Hematopoietic multipotent progenitor cell treated with erythropoietin and hydrocortisone succinate and interleukin-3 and kit ligand, for 8 days (in vitro differentiated cells): Measurements from ENCODE around the gene C4orf36.

Experiments used
- DNase-seq: peaks from one replicate; pipeline ENCODE4 v3.0.0-alpha.2; 2015

The C4orf36 gene

GRCh38 chr4:86853209-86853608 is 39.0 kb downstream of the C4orf36 start:
- DNase-seq = no peak

GRCh38 chr4:86848732-86849619 is 43.2 kb downstream of the C4orf36 start, which contains the start of gene SLC10A6:
Gene SLC10A6 (minus strand): TSS chr4:86849384. CDS start chr4:86849115, 269 bp downstream.
- no peak for DNase-seq

DNA sequence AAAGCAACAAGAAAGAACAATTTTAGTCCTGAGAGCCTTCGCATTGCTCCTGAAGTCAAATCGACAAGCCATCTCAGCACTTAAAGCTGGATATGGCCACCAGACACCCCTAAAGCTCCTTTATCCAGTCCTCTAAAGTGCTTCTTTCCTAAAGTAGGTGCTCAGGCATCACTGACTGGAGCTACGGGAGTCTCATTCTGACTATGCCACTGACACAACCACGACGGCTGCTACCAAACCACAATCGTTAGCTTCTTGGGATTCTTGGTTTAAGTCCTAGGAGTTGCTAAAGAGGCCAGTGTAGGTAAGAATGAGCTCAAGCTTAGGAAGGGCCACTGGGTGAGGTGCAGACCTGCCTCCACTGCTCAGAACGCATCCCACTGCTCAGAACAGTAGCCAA is 44.1 kb downstream of the C4orf36 start:
- DNase-seq = no peak

DNA sequence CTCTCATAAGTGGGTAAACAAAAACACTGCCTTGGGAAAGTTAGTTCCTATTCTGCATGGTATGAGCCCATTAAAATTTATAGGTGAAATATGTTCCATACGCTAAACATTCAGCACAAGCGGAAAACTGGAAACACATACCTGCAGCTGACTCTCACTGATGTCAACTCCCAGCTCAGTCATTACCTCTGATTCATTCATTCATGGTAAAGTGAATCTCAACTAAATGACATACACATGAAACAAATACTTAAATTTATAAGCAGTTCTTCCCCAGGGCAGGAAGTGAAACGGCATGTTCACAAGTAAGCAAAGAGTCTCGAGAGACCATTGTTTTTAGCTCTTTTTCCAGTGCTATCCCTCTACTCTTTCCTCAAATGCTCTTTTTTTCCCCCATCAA is 44.7 kb downstream of the C4orf36 start:
- DNase-seq = no peak

DNA sequence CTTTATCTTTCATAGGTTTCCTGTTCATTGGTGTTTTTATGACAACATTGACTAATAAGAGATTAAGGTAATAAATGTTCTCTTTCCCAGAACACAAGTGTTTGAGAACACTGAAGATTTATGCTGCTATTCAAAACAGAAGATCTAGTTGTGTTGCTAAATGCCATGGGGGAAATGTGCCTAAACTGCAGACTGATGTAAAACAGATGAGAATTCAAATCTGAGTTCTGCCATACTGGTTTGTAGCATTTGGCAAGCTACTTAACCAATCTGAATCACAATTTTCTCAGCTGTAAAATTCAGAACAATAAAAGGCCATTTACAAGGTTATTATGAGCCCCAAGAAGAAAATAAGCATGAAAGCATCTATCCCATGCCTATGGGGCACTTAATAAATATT is 45.3 kb downstream of the C4orf36 start:
- DNase-seq = no peak

GRCh38 chr4:86845593-86845992 is 46.6 kb downstream of the C4orf36 start:
- no peak for DNase-seq

- no peak for DNase-seq
Measured at GRCh38 chr4:86841309-86841708, 50.9 kb downstream of the C4orf36 start.

DNA sequence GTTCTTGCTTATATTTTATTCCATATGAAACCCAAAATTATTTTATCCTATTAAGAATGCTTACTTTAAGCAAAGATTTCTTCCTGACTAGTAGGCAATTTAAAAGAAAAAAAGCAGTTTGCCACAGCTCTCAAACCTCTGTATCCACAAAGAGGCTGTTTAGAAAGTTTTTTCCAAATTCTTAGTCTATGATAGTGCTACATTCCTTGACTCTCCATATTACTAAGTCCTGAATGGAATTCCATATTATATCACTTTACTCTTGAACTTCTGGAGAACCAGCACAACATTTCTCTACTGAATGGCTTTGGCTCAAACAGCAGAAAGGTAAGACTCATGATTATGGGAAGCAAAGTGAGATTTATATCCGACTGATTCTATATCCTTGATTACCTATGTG is 51.4 kb downstream of the C4orf36 start:
- DNase-seq = no peak

GRCh38 chr4:86837691-86838503 is 54.3 kb downstream of the C4orf36 start:
- no peak for DNase-seq

DNA sequence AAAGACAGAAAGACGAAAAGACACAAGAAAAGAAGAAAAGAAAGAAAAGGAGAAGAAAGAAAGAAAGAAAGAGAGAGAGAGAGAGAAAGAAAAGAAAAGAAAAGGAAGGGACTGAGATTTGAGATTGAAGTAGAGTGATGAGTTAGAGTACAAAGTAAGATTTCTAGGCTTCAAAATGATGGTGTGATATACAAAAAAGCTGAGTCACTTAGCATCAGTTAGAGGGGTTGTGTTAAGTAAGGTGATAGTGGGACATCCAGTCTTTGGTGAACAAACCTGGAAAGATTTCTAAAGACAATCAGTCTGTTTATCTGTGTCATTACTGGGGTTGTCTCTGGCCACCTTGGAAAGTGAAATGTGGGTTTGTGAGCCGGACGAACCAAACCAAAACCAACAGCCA is 56.5 kb downstream of the C4orf36 start:
- no peak for DNase-seq

- DNase-seq = no peak
Measured at GRCh38 chr4:86834901-86835300, 57.3 kb downstream of the C4orf36 start.

GRCh38 chr4:86833615-86834014 is 58.6 kb downstream of the C4orf36 start:
- no peak for DNase-seq

DNA sequence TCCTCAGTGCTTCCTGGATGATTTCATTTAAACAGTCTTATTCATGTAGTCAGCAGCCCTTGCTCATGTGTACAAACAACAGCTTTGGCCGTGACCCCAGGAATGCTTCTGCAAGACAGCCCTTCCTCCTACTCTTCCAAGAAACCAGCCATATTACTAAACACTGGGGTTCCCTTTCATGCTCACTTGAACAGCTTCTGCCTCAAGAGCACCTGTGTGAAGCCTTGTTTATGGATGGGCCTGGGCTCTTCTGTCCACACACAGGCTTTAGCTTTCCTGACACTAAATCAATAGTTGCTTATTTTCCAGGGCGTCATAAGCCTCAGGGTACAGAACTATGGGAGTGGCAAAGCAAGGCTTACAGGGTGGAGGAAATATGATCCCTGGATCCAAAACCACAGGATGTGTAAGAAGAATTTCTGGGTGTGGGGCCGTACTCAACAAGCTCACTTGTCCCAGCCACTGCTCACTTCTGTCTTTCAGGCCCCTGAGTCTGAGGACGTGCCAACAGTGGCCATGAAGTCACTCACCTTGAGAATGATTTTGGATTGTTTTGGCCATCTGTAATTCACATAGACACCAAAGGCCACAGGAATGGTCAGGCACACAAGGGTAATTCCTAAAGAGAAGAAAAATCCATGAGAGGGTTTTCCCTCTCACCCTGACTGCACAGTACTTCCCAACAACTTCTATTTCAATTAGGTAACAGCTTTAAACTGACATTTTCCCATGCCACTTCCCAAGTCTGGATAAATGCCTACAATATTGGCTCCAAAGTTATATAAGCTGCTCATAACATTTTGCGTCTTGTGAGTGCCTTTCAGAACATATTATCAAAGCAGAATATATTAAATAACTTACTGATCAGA is 60.7 kb downstream of the C4orf36 start:
- no peak for DNase-seq
